ENCODE results near the gene RBBP7.
A peak's percentile ranks its signal among the peaks of the same experiment; 100 is the strongest.

RBBP7 gene

GRCh38 chrX:16834806-16835205 lies 35.4 kb downstream of the RBBP7 start:
- intact Hi-C loops (cut with DNase I; ENCODE audit: low total_unique reads) = no loop called here
- no peaks in the 10 kb centered on the region for H3K9me3 ChIP-seq
- no peak for TF ChIP-seq CTCF (IDR thresholded peaks at IDR 0.05)
- H3K27ac ChIP-seq = no peak overlapping the region
- no peak overlapping the region for H3K4me3 ChIP-seq
- peaks cover 0 to 70% (median 35%) of the 10 kb centered on the region in 3 donors for H3K36me3 ChIP-seq
- H3K4me1 ChIP-seq = peaks cover 0 to 20% (median 12%) of the 10 kb centered on the region in 4 donors
- DNase-seq = no peak
- H3K27me3 ChIP-seq = no peaks in the 10 kb centered on the region

DNA sequence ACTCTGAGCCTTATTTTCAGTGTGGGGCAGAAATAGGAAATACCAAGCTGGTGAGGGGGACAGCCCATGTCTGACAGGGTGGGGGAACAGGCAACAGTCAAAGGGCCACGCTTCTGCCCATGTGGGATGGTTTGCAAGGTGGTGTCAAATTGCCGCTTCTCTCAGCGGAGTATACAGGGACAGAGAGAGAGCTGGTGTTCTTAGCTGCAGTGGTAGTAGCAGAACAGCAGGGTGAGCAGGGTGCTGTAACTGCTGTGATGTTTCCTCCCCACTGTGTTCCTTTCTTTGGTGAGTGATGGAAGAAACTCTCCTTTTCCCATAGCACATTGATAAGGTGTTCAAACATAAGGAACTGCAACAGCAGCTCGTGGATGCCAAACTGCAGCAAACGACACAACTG lies 37.9 kb downstream of the RBBP7 start:
- no peaks in the 10 kb centered on the region for H3K27me3 ChIP-seq
- no peaks in the 10 kb centered on the region for H3K9me3 ChIP-seq
- H3K4me3 ChIP-seq = no peak overlapping the region
- H3K4me1 ChIP-seq = peaks cover 0 to 13% (median 0%) of the 10 kb centered on the region in 4 donors
- no peak overlapping the region for H3K27ac ChIP-seq
- intact Hi-C loops (cut with DNase I; ENCODE audit: low total_unique reads) = no loop called here
- no peak for DNase-seq
- peaks cover 0 to 58% (median 31%) of the 10 kb centered on the region in 3 donors for H3K36me3 ChIP-seq
- TF ChIP-seq CTCF (IDR thresholded peaks at IDR 0.05) = no peak

DNA sequence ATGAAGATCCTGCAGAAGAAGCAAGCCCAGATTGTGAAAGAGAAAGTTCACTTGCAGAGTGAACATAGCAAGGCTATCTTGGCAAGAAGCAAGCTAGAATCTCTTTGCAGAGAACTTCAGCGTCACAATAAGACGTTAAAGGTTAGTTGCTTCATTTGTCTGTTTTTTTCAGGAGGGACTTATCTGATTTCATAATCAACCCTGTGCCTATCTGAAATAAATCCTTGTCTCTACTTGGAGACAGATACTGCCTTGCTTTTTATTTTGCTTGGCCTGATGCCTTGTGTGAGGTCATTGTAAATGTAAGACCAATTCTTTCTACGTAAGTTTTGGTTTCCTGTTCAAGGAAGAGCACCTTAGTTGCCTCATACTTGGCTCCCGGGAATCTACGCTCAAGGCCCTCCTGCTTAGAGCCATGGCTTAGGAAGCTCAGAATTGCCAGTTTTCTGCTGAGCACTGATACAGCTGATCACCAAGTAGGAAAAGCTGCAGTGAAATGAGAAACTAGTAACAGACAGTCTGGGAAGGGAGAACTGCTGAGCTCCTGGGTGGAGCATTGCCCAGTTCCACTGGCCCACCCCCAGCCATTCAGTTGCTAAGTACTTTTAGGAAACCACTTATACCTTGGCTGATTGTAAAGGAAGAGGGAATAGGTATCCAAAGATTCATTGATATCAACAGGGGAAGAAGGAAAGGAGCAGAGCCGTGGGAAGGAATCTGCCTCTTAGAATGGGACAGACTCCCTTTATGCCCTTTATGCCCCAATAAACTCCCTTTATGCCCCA lies 41.8 kb downstream of the RBBP7 start:
- Histone ChIP-seq H3K27me3 (no peaks in the 10 kb centered on the region), H3K27ac (peak overlapping the region; percentile 61 to 67), H3K4me3 (no peak overlapping the region), H3K4me1 (peaks cover 0 to 23% (median 0%) of the 10 kb centered on the region in 4 donors), H3K9me3 (no peaks in the 10 kb centered on the region), H3K36me3 (peaks cover 0 to 39% (median 18%) of the 10 kb centered on the region in 3 donors)
- peak in 1 of 2 donors; percentile 50 for DNase-seq
- TF ChIP-seq CTCF (IDR thresholded peaks at IDR 0.05) = no peak
- intact Hi-C loops (cut with DNase I; ENCODE audit: low total_unique reads) = loop anchor here (5.0 to 10.0 kb wide), 2 partner anchors 46 to 219 kb away; partner anchors contain the start of gene RBBP7

DNA sequence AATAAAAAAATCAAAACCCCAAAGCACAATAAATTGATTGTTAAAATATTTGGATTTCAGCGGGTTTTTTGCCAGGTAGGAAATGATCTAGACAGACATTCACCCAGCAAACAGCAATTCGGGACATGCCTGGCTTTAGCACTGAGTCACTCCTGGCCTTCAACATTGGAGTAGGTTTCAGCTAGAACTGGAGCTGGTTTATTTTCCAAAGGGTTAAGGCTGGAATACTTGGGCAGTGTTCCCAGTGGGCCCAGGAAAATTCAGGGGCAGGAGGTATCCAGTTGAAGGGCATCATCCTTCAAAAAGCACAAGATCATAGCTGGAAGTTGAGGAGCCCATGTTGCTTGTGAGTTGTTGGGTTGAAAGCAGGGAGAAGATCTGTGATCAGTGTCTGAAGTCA lies 42.9 kb downstream of the RBBP7 start:
- intact Hi-C loops (cut with DNase I; ENCODE audit: low total_unique reads) = loop anchor here (5.0 to 10.0 kb wide), 2 partner anchors 48 to 220 kb away; partner anchors contain the start of gene RBBP7
- Histone ChIP-seq H3K27me3 (no peaks in the 10 kb centered on the region), H3K9me3 (no peaks in the 10 kb centered on the region), H3K27ac (peak overlapping the region; percentile 50 to 61), H3K36me3 (peaks cover 0 to 32% (median 21%) of the 10 kb centered on the region in 3 donors), H3K4me1 (peaks cover 0 to 23% (median 0%) of the 10 kb centered on the region in 4 donors), H3K4me3 (no peak overlapping the region)
- DNase-seq = no peak
- TF ChIP-seq CTCF (IDR thresholded peaks at IDR 0.05) = no peak

DNA sequence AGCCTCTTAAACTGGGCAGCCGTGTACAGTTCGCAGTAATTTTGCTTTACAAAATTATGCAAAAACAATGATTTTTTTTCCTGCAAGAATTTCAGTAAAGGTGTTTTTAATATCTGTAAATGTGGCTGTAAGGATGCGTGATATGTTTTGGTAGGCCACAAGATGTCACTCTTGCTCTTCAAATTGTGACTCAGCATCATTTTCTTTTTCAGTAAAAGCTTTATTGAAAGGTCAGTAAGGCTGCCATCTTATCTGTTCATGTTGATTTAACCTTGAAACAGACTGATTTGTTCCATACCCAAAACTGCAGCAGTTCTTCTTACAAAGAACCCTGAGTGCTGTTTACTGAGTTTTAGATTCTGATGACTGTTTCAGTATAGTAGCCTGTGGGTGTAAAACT lies 44.0 kb downstream of the RBBP7 start:
- Histone ChIP-seq H3K4me1 (peaks cover 0 to 23% (median 0%) of the 10 kb centered on the region in 4 donors), H3K36me3 (peaks cover 0 to 30% (median 16%) of the 10 kb centered on the region in 3 donors), H3K9me3 (no peaks in the 10 kb centered on the region), H3K4me3 (no peak overlapping the region), H3K27me3 (no peaks in the 10 kb centered on the region), H3K27ac (no peak overlapping the region)
- intact Hi-C loops (cut with DNase I; ENCODE audit: low total_unique reads) = loop anchor here (5.0 to 10.0 kb wide), 2 partner anchors 49 to 221 kb away; partner anchors contain the start of gene RBBP7
- no peak for DNase-seq
- TF ChIP-seq CTCF (IDR thresholded peaks at IDR 0.05) = peak; percentile 42 to 49

Data from tibial artery (tissue), 4 donors.